ENCODE measurements around the gene DTL. TPM values are rescaled to one million over a fixed set of nuclear protein-coding genes. Genes with fewer than 3 reads are reported as not detected.
"Not testable (repeated sequence)": the region's sequence is repeated elsewhere in the genome, so short reads cannot be mapped to it uniquely, and the experiment has no call there.

Gene DTL
- 1 to 10 TPM in 1 of 9 donors, under 1 TPM in 7, not detected in 1; 0.20 to 6.2 (median 0.47) TPM for total RNA-seq
- under 1 TPM; 0.08 to 0.43 TPM for polyA plus RNA-seq
- long read RNA-seq, donor 1, result 0 reads
- long read RNA-seq, donor 2, partial matches to known transcripts, result 0 of 1 reads
- long read RNA-seq, donor 2, other reads (novel, unspliced or antisense), result 1 of 1 reads
- long read RNA-seq, donor 3, result 0 reads

- WGBS, 4 donors, result 0 to 1% (median 0%) methylated on average over 47 to 53 of the region's 53 CpGs
- peak within 1 kb of the TSS; percentile 35 to 79 (median 62) for H3K4me3 ChIP-seq
- peak; percentile 87 to 99 (median 94) for TF ChIP-seq CTCF (IDR thresholded peaks at IDR 0.05)
- peak in 1 of 2 donors; percentile 48 for TF ChIP-seq POLR2A (IDR thresholded peaks at IDR 0.05)
- ATAC-seq, result peak; percentile 98 to 99 (median 98)
- H3K4me1 ChIP-seq, result peaks cover 0 to 49% (median 22%) of the 10 kb centered on the region in 12 donors
- intact Hi-C loops (cut with DNase I), result loop anchor here in 5 of 10 donors (1.0 to 10.0 kb wide), 5 partner anchors 200 to 421 kb away; partner anchors contain the start of gene LPGAT1 (in 1 of the 5)
- H3K36me3 ChIP-seq, result no peaks in the 10 kb centered on the region
- peak; percentile 99 to 100 (median 99) for DNase-seq
- H3K27ac ChIP-seq, result peak within 1 kb of the TSS; percentile 72 to 93 (median 88)
- H3K9me3 ChIP-seq, result no peaks in the 10 kb centered on the region
- H3K27me3 ChIP-seq, result no peaks in the 10 kb centered on the region
These were observed at the start of gene DTL, which contains the start of gene INTS7 for GRCh38 chr1:212035123-212035834. TSS of gene DTL (plus strand) at chr1:212035748. CDS start at chr1:212035891, 143 bp downstream. TSS of gene INTS7 (minus strand) at chr1:212035557. CDS start at chr1:212035437, 120 bp downstream.

GRCh38 chr1:211986628-211987254 lies 48.8 kb upstream of the DTL start:
- DNase-seq (no peak), ATAC-seq (no peak)
- H3K9me3 ChIP-seq, result no peaks in the 10 kb centered on the region

GRCh38 chr1:211991695-211992094 lies 43.9 kb upstream of the DTL start:
- no peak for DNase-seq
- no peak overlapping the region for H3K4me3 ChIP-seq
- no peaks in the 10 kb centered on the region for H3K27me3 ChIP-seq
- no peak for ATAC-seq
- TF ChIP-seq CTCF (IDR thresholded peaks at IDR 0.05), result no peak
- TF ChIP-seq POLR2A (IDR thresholded peaks at IDR 0.05), result no peak
- peaks cover 0 to 25% (median 13%) of the 10 kb centered on the region in 9 donors for H3K36me3 ChIP-seq
- no peaks in the 10 kb centered on the region for H3K9me3 ChIP-seq
- no peak overlapping the region for H3K27ac ChIP-seq
- H3K4me1 ChIP-seq, result no peaks in the 10 kb centered on the region
- intact Hi-C loops (cut with DNase I), result no loop called here

More at GRCh38 chr1:211986628-211987254, 48.8 kb upstream of the DTL start:
- no peak overlapping the region for H3K4me3 ChIP-seq
- H3K27ac ChIP-seq, result no peak overlapping the region
- no peaks in the 10 kb centered on the region for H3K4me1 ChIP-seq
- H3K27me3 ChIP-seq, result no peaks in the 10 kb centered on the region
- intact Hi-C loops (cut with DNase I), result no loop called here
- TF ChIP-seq POLR2A (IDR thresholded peaks at IDR 0.05) (no peak), CTCF (IDR thresholded peaks at IDR 0.05) (no peak)
- WGBS, 4 donors, result 86 to 98% (median 97%) methylated on average over 7 of the region's 7 CpGs
- peaks cover 0 to 47% (median 39%) of the 10 kb centered on the region in 9 donors for H3K36me3 ChIP-seq

GRCh38 chr1:211997426-211997825 lies 38.1 kb upstream of the DTL start:
- intact Hi-C loops (cut with DNase I); DNase-seq; ATAC-seq; H3K4me3 ChIP-seq; H3K27ac ChIP-seq; H3K4me1 ChIP-seq; H3K27me3 ChIP-seq: not testable (repeated sequence)
- H3K36me3 ChIP-seq, result peaks cover 0 to 42% (median 11%) of the 10 kb centered on the region in 9 donors
- peaks cover 0 to 13% (median 0%) of the 10 kb centered on the region in 12 donors for H3K9me3 ChIP-seq
- 94 to 99% (median 97%) methylated on average over 4 of the region's 4 CpGs for WGBS, 4 donors

Data from heart left ventricle (tissue), 16 donors.